IMR-90 (cell line): Measurements from ENCODE around the gene CYTH2. TPM values are rescaled to one million over a fixed set of nuclear protein-coding genes. Genes with fewer than 3 reads are reported as not detected.
A peak's percentile ranks its signal among the peaks of the same experiment; 100 is the strongest.

Source experiments
- ATAC-seq: fragments of 200-7000 bp; cut with Tn5 transposase; 2 replicates; pipeline ENCODE4 v1.9.1; 2020; ENCODE audit warnings: low read depth, mild to moderate bottlenecking, moderate library complexity
- BruUV-seq: library from RNA; stranded (reverse); fragments of 400-500 nt; replicated peaks from 2 replicates; lab custom pipeline; 2021; lab: Mats Ljungman, UMichigan
- CTCF ChIA-PET: fragments of 300-600 bp; formaldehyde crosslinking; extraction: SDS; loops from one replicate; lab custom pipeline; 2021; ENCODE audit warnings: antibody characterized with exemption; lab: Yijun Ruan, JAX
- POLR2A ChIA-PET: fragments of 300-600 bp; sonication (Branson Sonifier 250); formaldehyde crosslinking; loops from one replicate; lab custom pipeline; 2022; ENCODE audit warnings: antibody characterized with exemption; ENCODE audit not compliant: unreplicated experiment; lab: Charles Lee
- DNase-seq: peaks from one replicate; pipeline ENCODE4 v3.0.0; 2013
- H2AFZ ChIP-seq: replicated peaks from 2 replicates; pipeline ENCODE3; 2013; ENCODE audit warnings: low read length, mild to moderate bottlenecking; ENCODE audit not compliant: poor library complexity
- H2AK5ac ChIP-seq: 2 replicates; pipeline ENCODE4 v1.6.1; 2013; ENCODE audit warnings: low read depth, low read length, inconsistent platforms
- H2AK9ac ChIP-seq: replicated peaks from 2 replicates; pipeline ENCODE3; 2013; ENCODE audit warnings: mild to moderate bottlenecking, low read depth, low read length, moderate library complexity; ENCODE audit not compliant: poor library complexity
- H2BK120ac ChIP-seq: 2 replicates; pipeline ENCODE4 v1.6.1; 2013; ENCODE audit warnings: low read depth, low read length, inconsistent platforms
- H2BK15ac ChIP-seq: 3 replicates; pipeline ENCODE4 v1.6.1; 2013; ENCODE audit warnings: low read depth, low read length, inconsistent platforms
- H2BK20ac ChIP-seq: 2 replicates; pipeline ENCODE4 v1.6.1; 2013; ENCODE audit warnings: low read depth, mild to moderate bottlenecking, inconsistent platforms, low read length, moderate library complexity
- H2BK5ac ChIP-seq: 2 replicates; pipeline ENCODE4 v1.6.1; 2013; ENCODE audit warnings: mild to moderate bottlenecking, low read depth, low read length, inconsistent platforms; ENCODE audit not compliant: poor library complexity, severe bottlenecking
- H3K14ac ChIP-seq: replicated peaks from 2 replicates; pipeline ENCODE4 v1.6.1; 2013; ENCODE audit warnings: low read depth, low read length, inconsistent platforms
- H3K18ac ChIP-seq: 2 replicates; pipeline ENCODE4 v1.6.1; 2013; ENCODE audit warnings: low read depth, low read length, control low read depth
- H3K23ac ChIP-seq: 2 replicates; pipeline ENCODE4 v1.6.1; 2013; ENCODE audit warnings: low read depth, low read length, inconsistent platforms
- H3K27ac ChIP-seq: 2 replicates; pipeline ENCODE4 v1.5.1; 2013; ENCODE audit warnings: mild to moderate bottlenecking, control low read depth, low read length; ENCODE audit not compliant: insufficient read depth
- H3K27me3 ChIP-seq: 2 replicates; pipeline ENCODE4 v1.6.1; 2013; ENCODE audit warnings: low read length; ENCODE audit not compliant: control insufficient read depth, insufficient read depth
- H3K36me3 ChIP-seq: 2 replicates; pipeline ENCODE4 v1.6.1; 2013; ENCODE audit warnings: low read length, mixed read lengths; ENCODE audit not compliant: control insufficient read depth, insufficient read depth
- H3K4ac ChIP-seq: 2 replicates; pipeline ENCODE4 v1.6.1; 2013; ENCODE audit warnings: low read depth, low read length, inconsistent platforms
- H3K4me1 ChIP-seq: 2 replicates; pipeline ENCODE4 v1.6.1; 2013; ENCODE audit warnings: low read length, mixed read lengths; ENCODE audit not compliant: control insufficient read depth, insufficient read depth
- H3K4me2 ChIP-seq: 2 replicates; pipeline ENCODE4 v1.6.1; 2013; ENCODE audit warnings: low read depth, mild to moderate bottlenecking, control low read depth, low read length, moderate library complexity
- H3K4me3 ChIP-seq: 2 replicates; pipeline ENCODE4 v1.5.1; 2013; ENCODE audit warnings: low read depth, mild to moderate bottlenecking, control low read depth, low read length, moderate library complexity; ENCODE audit not compliant: insufficient read depth
- H3K56ac ChIP-seq: 2 replicates; pipeline ENCODE4 v1.6.1; 2013; ENCODE audit warnings: low read length, inconsistent platforms; ENCODE audit not compliant: insufficient read depth; ENCODE audit errors: extremely low read depth
- H3K79me1 ChIP-seq, 2 experiments: 2 replicates each; pipeline ENCODE4 v1.6.1; 2013; ENCODE audit warnings: low read length in 2 of 2, inconsistent platforms in 1 of 2, low read depth in 1 of 2
- H3K9ac ChIP-seq: 2 replicates; pipeline ENCODE4 v1.6.1; 2013; ENCODE audit warnings: low read depth, low read length, control low read depth
- H3K9me1 ChIP-seq: 2 replicates; pipeline ENCODE4 v1.6.1; 2013; ENCODE audit warnings: low read length, inconsistent platforms; ENCODE audit not compliant: insufficient read depth
- H3K9me3 ChIP-seq: 2 replicates; pipeline ENCODE4 v1.6.1; 2013; ENCODE audit warnings: low read length; ENCODE audit not compliant: control insufficient read depth, insufficient read depth
- H4K20me1 ChIP-seq: 2 replicates; pipeline ENCODE4 v1.6.1; 2013; ENCODE audit warnings: low read length, inconsistent platforms; ENCODE audit not compliant: insufficient read depth
- H4K5ac ChIP-seq: 2 replicates; pipeline ENCODE4 v1.6.1; 2013; ENCODE audit warnings: mild to moderate bottlenecking, low read depth, low read length, control low read depth
- H4K8ac ChIP-seq, 2 experiments: 2 replicates each; pipeline ENCODE4 v1.6.1; 2013; ENCODE audit warnings: low read depth in 2 of 2, low read length in 2 of 2, control low read depth in 1 of 2, inconsistent platforms in 1 of 2
- H4K91ac ChIP-seq: 2 replicates; pipeline ENCODE4 v1.6.1; 2013; ENCODE audit warnings: low read depth, low read length, inconsistent platforms; ENCODE audit not compliant: insufficient read depth
- CEBPB ChIP-seq: IDR thresholded peaks from 2 replicates; pipeline ENCODE4 v1.6.1; 2012; ENCODE audit warnings: low read depth, low read length, improper control_type of control experiment
- ELK1 ChIP-seq: fragments of 150-350 bp; IDR thresholded peaks from 2 replicates; pipeline ENCODE4 v1.6.1; 2016; ENCODE audit warnings: low read depth, mild to moderate bottlenecking, low read length, moderate library complexity, borderline replicate concordance
- FOS ChIP-seq: fragments of 150-350 bp; IDR thresholded peaks from 2 replicates; pipeline ENCODE4 v1.6.1; 2016; ENCODE audit warnings: low read depth, low read length
- MAFK ChIP-seq: IDR thresholded peaks from 2 replicates; pipeline ENCODE4 v1.6.1; 2012; ENCODE audit warnings: low read depth, low read length, improper control_type of control experiment
- MAZ ChIP-seq: IDR thresholded peaks from 2 replicates; pipeline ENCODE4 v1.6.1; 2012; ENCODE audit warnings: low read depth, mild to moderate bottlenecking, low read length, improper control_type of control experiment, moderate library complexity, borderline replicate concordance
- MXI1 ChIP-seq: IDR thresholded peaks from 2 replicates; pipeline ENCODE4 v1.6.1; 2012; ENCODE audit warnings: low read depth, mild to moderate bottlenecking, low read length, moderate library complexity, borderline replicate concordance
- NFE2L2 ChIP-seq: fragments of 150-350 bp; IDR thresholded peaks from 2 replicates; pipeline ENCODE4 v1.6.1; 2016; ENCODE audit warnings: low read depth, mild to moderate bottlenecking, low read length
- POLR2A ChIP-seq: IDR thresholded peaks from 2 replicates; pipeline ENCODE4 v1.6.1; 2012; ENCODE audit warnings: mild to moderate bottlenecking, low read depth, low read length
- RAD21 ChIP-seq: IDR thresholded peaks from 2 replicates; pipeline ENCODE4 v1.6.1; 2012; ENCODE audit warnings: low read length, improper control_type of control experiment
- RCOR1 ChIP-seq: IDR thresholded peaks from 2 replicates; pipeline ENCODE4 v1.6.1; 2012; ENCODE audit warnings: mild to moderate bottlenecking, low read length, improper control_type of control experiment; ENCODE audit not compliant: insufficient replicate concordance
- RFX5 ChIP-seq: IDR thresholded peaks from 2 replicates; pipeline ENCODE4 v1.8.0; 2012; ENCODE audit warnings: low read depth, mild to moderate bottlenecking, low read length, moderate library complexity
- SMC3 ChIP-seq: fragments of 150-350 bp; IDR thresholded peaks from 2 replicates; pipeline ENCODE4 v1.6.1; 2016; ENCODE audit warnings: low read depth, mild to moderate bottlenecking, antibody characterized with exemption, low read length, moderate library complexity
- USF2 ChIP-seq: fragments of 150-350 bp; IDR thresholded peaks from 2 replicates; pipeline ENCODE4 v1.6.1; 2017; ENCODE audit warnings: mild to moderate bottlenecking, antibody characterized with exemption, low read length, low read depth
- WGBS, 2 experiments: methylation state at CpG; one replicate each; pipeline versions ENCODE4 v1.1.5 to v1.1.7; 2013; ENCODE audit warnings: missing lambda C conversion rate in 2 of 2; ENCODE audit not compliant: insufficient read length in 1 of 2; ENCODE audit errors: extremely low coverage in 2 of 2; 5-methylcytosine and 5-hydroxymethylcytosine counted together
- dilution Hi-C: fragments of 300-500 bp; cut with HindIII; formaldehyde crosslinking; loops from one replicate; pipeline ENCODE4 v1.14.3; 2018; ENCODE audit warnings: low sequenced_read_pairs; ENCODE audit not compliant: unreplicated experiment
- in situ Hi-C: fragments of 300-500 bp; cut with MboI; formaldehyde crosslinking; loops from 3 replicates; pipeline ENCODE4 v1.14.3; 2019; ENCODE audit warnings: low sequenced_read_pairs, inconsistent platforms, mixed read lengths
- intact Hi-C: fragments of 100-400 bp; cut with micrococcal nuclease; formaldehyde crosslinking; loops from 2 replicates; pipeline ENCODE4 v1.10.0; 2022
- polyA plus RNA-seq, 3 experiments: library from polyadenylated mRNA; depleted of rRNA; stranded (reverse); fragments of >200 nt; gene quantifications; 2 replicates each; pipeline ENCODE4 v1.2.3, GENCODE V29; 2012; ENCODE audit warnings: low replicate concordance in 1 of 3
- total RNA-seq: library from RNA; depleted of rRNA; stranded (reverse); fragments of >200 nt; gene quantifications from 2 replicates; pipeline ENCODE4 v1.2.3, GENCODE V29; 2012

Gene CYTH2
- total and polyA plus RNA-seq, 2 of the 4 experiments (the other 2 are of a cell fraction): 35.8 to 62.0 TPM

GRCh38 chr19:48454150-48454730 is 14.9 kb upstream of the CYTH2 start (continued):
- TF ChIP-seq USF2 (no peak), MXI1 (no peak), RFX5 (no peak)

- Histone ChIP-seq H3K18ac (no peak within 1 kb of the TSS), H2AK9ac (peak within 1 kb of the TSS; percentile 16), H3K27me3 (no peaks in the 10 kb centered on the region), H2BK15ac (no peak within 1 kb of the TSS), H2BK120ac (no peak within 1 kb of the TSS), H4K20me1 (peaks cover 8% of the 10 kb centered on the region), H3K4me2 (no peak within 1 kb of the TSS), H3K9me3 (no peaks in the 10 kb centered on the region), H3K4me3 (no peak within 1 kb of the TSS), H4K8ac (no peak within 1 kb of the TSS), H4K5ac (no peak within 1 kb of the TSS), H2AFZ (no peak within 1 kb of the TSS), H3K27ac (no peak within 1 kb of the TSS), H3K23ac (no peak within 1 kb of the TSS), H3K9ac (no peak within 1 kb of the TSS), H2AK5ac (no peak within 1 kb of the TSS), H3K14ac (no peak within 1 kb of the TSS), H4K91ac (no peak within 1 kb of the TSS), H2BK5ac (no peak within 1 kb of the TSS), H3K79me1 (peaks cover 7 to 21% of the 10 kb centered on the region in 2 experiments), H3K4me1 (no peaks in the 10 kb centered on the region), H3K9me1 (no peaks in the 10 kb centered on the region), H3K56ac (no peak within 1 kb of the TSS), H3K36me3 (peaks cover 51% of the 10 kb centered on the region), H3K4ac (no peak within 1 kb of the TSS), H2BK20ac (no peak within 1 kb of the TSS)
- BruUV-seq: no TSS peak
- no peak for ATAC-seq
- POLR2A ChIA-PET: no interaction called here
- no peak for DNase-seq
- intact Hi-C loops: no loop called here
- 80% methylated on average over 2 of the region's 16 CpGs; no CpG with 5 or more reads in 1 of the 2 experiments for WGBS, 2 experiments
- CTCF ChIA-PET: no interaction called here
- in situ Hi-C loops: no loop called here
- dilution Hi-C loops: no loop called here
- TF ChIP-seq RAD21 (no peak), FOS (no peak), CEBPB (no peak), RFX5 (no peak), USF2 (no peak), NFE2L2 (no peak), SMC3 (no peak), MAZ (no peak), POLR2A (no peak), MXI1 (no peak), RCOR1 (no peak), ELK1 (no peak), MAFK (no peak)
Measured at GRCh38 chr19:48455171-48455907, 13.8 kb upstream of the CYTH2 start, which contains the start of gene KCNJ14. Gene KCNJ14 (plus strand): TSS chr19:48455574. CDS start chr19:48461725, 6,151 bp downstream.
